Panc1 (cell line): ENCODE data around the gene MLST8. TPM values are rescaled to one million over a fixed set of nuclear protein-coding genes. Genes with fewer than 3 reads are reported as not detected.

Experiments used
- ATAC-seq: fragments of 200-7000 bp; cut with Tn5 transposase; 2 replicates; pipeline ENCODE4 v1.9.1; 2020; ENCODE audit warnings: mild to moderate bottlenecking, moderate library complexity
- BruUV-seq: library from RNA; stranded (reverse); fragments of 400-500 nt; replicated peaks from 2 replicates; lab custom pipeline; 2021; lab: Mats Ljungman, UMichigan
- CTCF ChIA-PET: fragments of 300-600 bp; sonication (Branson Sonifier 250); formaldehyde crosslinking; loops from one replicate; lab custom pipeline; 2022; ENCODE audit warnings: antibody characterized with exemption; lab: Charles Lee
- POLR2A ChIA-PET: fragments of 300-600 bp; sonication (Branson Sonifier 250); formaldehyde crosslinking; loops from one replicate; lab custom pipeline; 2022; ENCODE audit warnings: antibody characterized with exemption; lab: Charles Lee
- DNase-seq: peaks from one replicate; pipeline ENCODE4 v3.0.0-alpha.2; 2010; ENCODE audit warnings: low read depth, low spot score
- H3K27ac ChIP-seq: 2 replicates; pipeline ENCODE4 v1.5.1; 2011; ENCODE audit warnings: mild to moderate bottlenecking, low read length, inconsistent platforms
- H3K27me3 ChIP-seq: fragments of 200-500 bp; sonication (Bioruptor generic); 2 replicates; pipeline ENCODE4 v1.6.0; 2014; ENCODE audit warnings: low read length, inconsistent platforms; ENCODE audit not compliant: control insufficient read depth, insufficient read depth
- H3K36me3 ChIP-seq: fragments of 200-500 bp; sonication (Bioruptor generic); 2 replicates; pipeline ENCODE4 v1.5.1; 2014; ENCODE audit warnings: inconsistent platforms, mild to moderate bottlenecking, low read length, moderate library complexity; ENCODE audit not compliant: control insufficient read depth, insufficient read depth
- H3K4me1 ChIP-seq: 2 replicates; pipeline ENCODE4 v1.5.1; 2011; ENCODE audit warnings: inconsistent platforms, mild to moderate bottlenecking, low read length, moderate library complexity; ENCODE audit not compliant: control insufficient read depth, insufficient read depth
- H3K4me3 ChIP-seq, 2 experiments: 2 replicates each; pipeline ENCODE4 v1.5.1; 2011 to 2012; ENCODE audit warnings: low read depth in 2 of 2, low read length in 2 of 2, mild to moderate bottlenecking in 2 of 2, inconsistent platforms in 1 of 2, moderate library complexity in 1 of 2
- H3K9me3 ChIP-seq: fragments of 200-500 bp; sonication (Bioruptor generic); 2 replicates; pipeline ENCODE4 v1.5.1; 2014; ENCODE audit warnings: low read depth, mild to moderate bottlenecking, inconsistent platforms, low read length, moderate library complexity; ENCODE audit not compliant: control insufficient read depth, insufficient read depth
- CTCF ChIP-seq: fragments of 450-650 bp; IDR thresholded peaks from 2 replicates; pipeline ENCODE4 v1.5.1; 2017; ENCODE audit warnings: mild to moderate bottlenecking
- POLR2AphosphoS5 ChIP-seq: IDR thresholded peaks from 2 replicates; pipeline ENCODE4 v1.6.1; 2012; ENCODE audit warnings: mild to moderate bottlenecking, low read depth, low read length, moderate library complexity
- REST ChIP-seq, 2 experiments: IDR thresholded peaks; 2 replicates each; pipeline ENCODE4 v1.6.1; 2011 to 2012; ENCODE audit warnings: low read depth in 2 of 2, control low read depth in 1 of 2, low read length in 1 of 2, mild to moderate bottlenecking in 1 of 2, moderate library complexity in 1 of 2; ENCODE audit not compliant: insufficient read depth in 1 of 2
- SIN3A ChIP-seq: IDR thresholded peaks from 2 replicates; pipeline ENCODE4 v1.6.1; 2012; ENCODE audit warnings: low read depth, mild to moderate bottlenecking, low read length, moderate library complexity, borderline replicate concordance; ENCODE audit not compliant: insufficient read depth
- TCF7L2 ChIP-seq: IDR thresholded peaks from 2 replicates; pipeline ENCODE4 v1.6.1; 2011; ENCODE audit warnings: mild to moderate bottlenecking, low read depth, low read length, inconsistent platforms
- in situ Hi-C: cut with HindIII; loops from 2 replicates; pipeline ENCODE4 v1.10.0; 2016; ENCODE audit warnings: low sequenced_read_pairs, low pct_unique_long_range_greater_than_20kb
- intact Hi-C: fragments of 100-400 bp; cut with micrococcal nuclease; formaldehyde crosslinking; loops from one replicate; pipeline ENCODE4 v1.10.0; 2022; ENCODE audit not compliant: unreplicated experiment
- total RNA-seq: library from RNA; stranded (reverse); gene quantifications from one replicate; pipeline ENCODE4 v1.2.1, GENCODE V29; 2021; ENCODE audit not compliant: unreplicated experiment

The MLST8 gene
- total RNA-seq, 1 experiment from 2014 or later: 91.1 TPM

GRCh38 chr16:2170587-2171435 lies 34.4 kb upstream of the MLST8 start:
- H3K4me1 ChIP-seq: no peaks in the 10 kb centered on the region
- no peaks in the 10 kb centered on the region for H3K27me3 ChIP-seq
- no peak for TF ChIP-seq POLR2AphosphoS5
- no peak for TF ChIP-seq TCF7L2
- TF ChIP-seq CTCF: no peak
- no peak for TF ChIP-seq SIN3A
- no peak for TF ChIP-seq REST (IDR thresholded peaks at IDR 0.05; ENCODE audit: insufficient read depth in 1 of 2, low read depth in 2 of 2, low read length in 1 of 2)
- ChIA-PET POLR2A (no interaction called here), CTCF (no interaction called here)
- no peaks in the 10 kb centered on the region for H3K9me3 ChIP-seq
- ATAC-seq (peak; percentile 13; the same call in 1 of the 2 replicates), DNase-seq (no peak)
- in situ Hi-C loops: no loop called here
- no peak overlapping the region for H3K27ac ChIP-seq
- H3K36me3 ChIP-seq: peaks cover 4% of the 10 kb centered on the region; the same call in 1 of the 2 replicates
- H3K4me3 ChIP-seq: no peak overlapping the region
- no TSS peak for BruUV-seq
- intact Hi-C loops: no loop called here

GRCh38 chr16:2171601-2172178 lies 33.6 kb upstream of the MLST8 start:
- intact Hi-C loops (no loop called here), in situ Hi-C loops (no loop called here)
- Histone ChIP-seq H3K4me1 (no peaks in the 10 kb centered on the region), H3K4me3 (no peak overlapping the region), H3K27me3 (no peaks in the 10 kb centered on the region), H3K9me3 (no peaks in the 10 kb centered on the region), H3K27ac (no peak overlapping the region), H3K36me3 (peaks cover 3% of the 10 kb centered on the region; the same call in 1 of the 2 replicates)
- ChIA-PET CTCF (no interaction called here), POLR2A (no interaction called here)
- ATAC-seq (no peak), DNase-seq (no peak)
- no TSS peak for BruUV-seq
- TF ChIP-seq CTCF (no peak), TCF7L2 (no peak), SIN3A (no peak), REST (IDR thresholded peaks at IDR 0.05; ENCODE audit: insufficient read depth in 1 of 2, low read depth in 2 of 2, low read length in 1 of 2) (no peak), POLR2AphosphoS5 (no peak)
